Kidney tubule cell (primary cell): ENCODE measurements around the gene ZRANB2.
A peak's percentile ranks its signal among the peaks of the same experiment; 100 is the strongest.

ENCODE experiments used
- DNase-seq: peaks from one replicate; pipeline ENCODE4 v3.0.0-alpha.2; 2018; ENCODE audit warnings: low spot score

ZRANB2 gene

DNA sequence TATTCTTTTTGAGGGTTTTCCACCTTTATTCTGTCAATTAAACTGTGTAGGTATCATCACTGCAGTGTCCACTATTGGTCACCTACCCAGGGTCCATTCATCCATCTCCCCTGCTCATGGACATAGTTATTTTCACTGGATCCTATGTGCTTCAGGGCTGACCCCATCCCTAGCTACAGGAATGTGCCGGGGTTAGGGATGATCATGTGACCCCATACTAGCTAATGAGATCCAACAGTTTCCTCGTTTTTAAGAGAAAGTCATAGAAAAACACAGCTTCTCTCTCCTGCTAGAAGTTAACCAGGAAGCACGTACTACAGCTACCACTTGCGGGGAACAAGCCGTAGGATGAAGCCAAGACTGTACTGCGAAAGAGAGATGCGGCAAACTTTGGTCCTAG, 52.8 kb downstream of the ZRANB2 start:
- DNase-seq = no peak

DNA sequence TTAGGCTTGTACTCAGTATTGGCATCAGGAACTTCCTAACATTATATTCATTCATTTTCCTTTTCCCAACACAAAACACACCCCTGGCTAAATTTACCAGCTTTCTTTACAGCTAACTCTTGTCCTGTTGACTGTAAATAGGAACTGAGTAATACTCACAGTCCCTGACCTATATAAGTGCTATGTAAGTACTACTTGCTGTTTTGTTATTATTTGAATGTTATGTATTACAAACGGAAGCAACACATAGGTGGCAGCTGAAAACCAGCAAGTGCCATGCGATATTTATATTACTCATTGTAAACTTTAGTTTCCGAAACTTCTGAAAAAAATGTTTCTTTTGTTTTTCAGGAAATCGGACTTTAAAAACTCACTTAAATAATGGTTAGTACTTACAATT, 54.7 kb downstream of the ZRANB2 start:
- DNase-seq = no peak

DNA sequence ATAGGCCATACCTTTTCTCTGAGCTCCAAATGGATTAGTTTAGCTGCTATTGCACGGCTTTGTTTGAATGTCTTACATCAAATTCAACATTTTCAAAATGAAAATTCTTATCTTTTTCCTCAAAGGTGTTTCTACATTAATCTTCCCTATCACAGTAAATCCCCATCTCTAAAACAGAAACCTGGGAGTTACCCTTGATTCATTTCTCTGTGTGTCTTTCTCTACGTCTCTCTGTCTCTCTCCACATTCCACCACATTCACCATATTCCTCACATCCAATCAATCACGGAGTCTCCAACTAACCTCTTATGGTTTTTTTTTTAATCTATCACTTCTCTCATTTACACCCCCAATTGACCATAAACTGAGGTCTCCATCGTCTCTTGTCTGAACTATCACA, 57.3 kb downstream of the ZRANB2 start:
- DNase-seq = no peak

DNA sequence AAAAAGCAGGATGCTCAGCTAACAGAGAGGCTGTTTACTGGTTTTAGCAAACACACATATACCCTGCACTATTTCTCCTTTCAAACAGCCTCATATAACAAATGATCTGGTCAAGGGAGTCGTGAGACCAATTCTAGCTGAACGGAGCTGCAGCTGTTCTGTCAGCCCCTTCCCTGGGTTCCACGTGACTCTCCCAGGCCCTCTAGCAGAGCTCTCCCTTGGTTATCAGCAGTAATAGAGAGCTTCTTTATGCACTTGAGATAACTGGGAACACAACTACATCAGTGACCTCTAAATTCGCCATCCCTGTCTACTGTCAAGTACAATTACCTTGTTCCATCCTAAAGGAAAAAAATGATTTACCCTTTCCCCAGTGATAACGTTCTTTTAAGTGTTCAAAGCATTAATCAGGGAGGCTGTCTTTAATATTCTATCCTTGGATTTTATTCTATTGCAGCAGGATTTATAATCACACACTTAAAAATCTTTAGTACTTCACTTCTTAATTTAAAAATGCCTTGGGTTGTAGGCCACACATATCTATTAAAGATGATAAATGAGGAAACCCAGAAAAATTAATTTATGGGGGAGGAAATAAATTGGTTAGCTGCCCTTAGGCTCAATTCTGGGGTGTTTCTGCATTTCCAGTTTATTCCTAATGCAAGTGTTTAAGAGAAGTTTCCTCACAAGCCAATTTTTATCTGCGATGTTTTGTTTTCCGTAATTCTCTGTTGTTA, 61.4 kb downstream of the ZRANB2 start:
- DNase-seq = no peak

DNA sequence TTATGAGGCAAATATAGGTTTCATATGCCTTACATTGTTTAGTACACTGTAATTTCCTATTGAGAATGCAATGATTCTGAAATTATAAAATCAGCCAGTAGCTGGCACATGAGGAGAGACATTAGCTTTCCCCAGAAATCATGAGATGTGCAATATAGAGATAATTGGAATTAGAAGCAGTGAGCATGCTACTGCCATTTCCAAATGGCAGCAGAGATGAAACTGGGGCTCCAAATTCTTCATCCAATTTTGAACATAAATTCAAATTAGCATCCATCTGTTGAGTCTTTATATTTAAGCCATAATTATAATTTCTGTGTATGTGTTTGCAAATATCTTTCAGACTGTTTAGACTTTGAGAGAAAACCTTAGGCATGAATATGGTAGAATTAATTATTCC, 62.0 kb downstream of the ZRANB2 start:
- no peak for DNase-seq

DNA sequence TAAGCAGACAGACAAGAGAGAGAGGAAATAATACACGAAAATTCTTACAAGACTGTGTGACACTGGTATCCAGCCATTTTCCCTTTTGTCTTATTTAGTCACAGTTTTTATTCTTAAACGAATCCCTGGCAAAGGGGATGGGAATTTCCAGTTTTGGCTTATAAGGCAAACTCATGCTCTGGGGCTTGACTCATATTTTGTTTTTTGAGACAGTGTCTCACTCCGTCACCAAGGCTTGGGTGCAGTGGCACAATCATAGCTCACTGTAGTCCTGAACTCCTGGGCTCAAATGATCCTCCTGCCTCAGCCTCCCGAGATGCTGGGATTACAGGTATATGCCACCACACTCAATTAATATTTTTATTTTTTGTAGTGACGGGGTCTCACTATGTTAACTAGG, 65.1 kb downstream of the ZRANB2 start:
- DNase-seq = peak; percentile 33

DNA sequence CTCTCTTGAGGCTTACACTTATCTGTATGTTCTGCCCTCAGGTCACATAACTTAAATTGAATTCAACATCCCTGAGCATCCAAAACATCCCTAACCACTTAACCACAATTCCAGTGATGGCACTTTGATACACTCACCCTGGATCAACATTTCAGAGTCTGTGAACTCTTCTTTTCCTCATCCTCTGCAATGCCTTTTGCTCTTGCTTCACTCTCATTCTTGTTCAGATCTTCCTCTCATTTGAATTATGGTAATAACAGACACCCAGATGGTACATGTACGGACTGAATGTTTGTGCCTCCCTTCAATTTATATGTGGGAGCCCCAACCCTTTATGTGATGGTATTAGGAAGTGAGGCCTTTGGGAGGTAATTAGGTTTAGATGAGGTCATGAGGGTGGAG, 66.7 kb downstream of the ZRANB2 start:
- DNase-seq = no peak
